Mucosa of stomach (tissue), 1 donor: ENCODE measurements around the gene EPS15.
"Not testable (repeated sequence)": the region's sequence is repeated elsewhere in the genome, so short reads cannot be mapped to it uniquely, and the experiment has no call there.

Experiments
- H3K27me3 ChIP-seq: one replicate; pipeline ENCODE4 v1.7.0; 2013; ENCODE audit warnings: mild to moderate bottlenecking, low read length; ENCODE audit not compliant: control insufficient read depth, insufficient read depth
- H3K36me3 ChIP-seq: one replicate; pipeline ENCODE4 v1.7.0; 2013; ENCODE audit warnings: low read length; ENCODE audit not compliant: control insufficient read depth, insufficient read depth
- H3K4me1 ChIP-seq: one replicate; pipeline ENCODE4 v1.7.0; 2013; ENCODE audit warnings: mild to moderate bottlenecking, low read length; ENCODE audit not compliant: control insufficient read depth, insufficient read depth
- H3K4me3 ChIP-seq: one replicate; pipeline ENCODE4 v1.7.0; 2013; ENCODE audit warnings: low read length
- H3K9ac ChIP-seq: one replicate; pipeline ENCODE4 v1.7.0; 2013; ENCODE audit warnings: mild to moderate bottlenecking, low read length, moderate library complexity
- H3K9me3 ChIP-seq: one replicate; pipeline ENCODE4 v1.7.0; 2013; ENCODE audit warnings: mild to moderate bottlenecking, low read length, moderate library complexity; ENCODE audit not compliant: control insufficient read depth
- donor health status: Pancreatic carcinoma.

EPS15 gene

GRCh38 chr1:51414811-51415210, 104.3 kb downstream of the EPS15 start:
- no peak overlapping the region for H3K9ac ChIP-seq
- no peaks in the 10 kb centered on the region for H3K36me3 ChIP-seq
- no peaks in the 10 kb centered on the region for H3K9me3 ChIP-seq
- H3K4me3 ChIP-seq, result no peak overlapping the region
- no peaks in the 10 kb centered on the region for H3K27me3 ChIP-seq
- H3K4me1 ChIP-seq, result no peaks in the 10 kb centered on the region

DNA sequence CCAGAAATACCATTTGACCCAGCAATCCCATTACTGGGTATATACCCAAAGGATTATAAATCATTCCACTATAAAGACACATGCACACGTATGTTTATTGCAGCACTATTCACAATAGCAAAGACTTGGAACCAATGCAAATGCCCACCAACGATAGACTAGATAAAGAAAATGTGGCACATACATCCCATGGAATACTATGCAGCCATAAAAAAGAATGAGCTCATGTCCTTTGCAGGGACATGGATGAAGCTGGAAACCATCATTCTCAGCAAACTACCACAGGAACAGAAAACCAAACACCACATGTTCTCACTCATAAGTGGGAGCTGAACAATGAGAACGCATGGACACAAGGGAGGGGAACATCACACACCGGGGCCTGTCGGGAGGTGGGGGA, 107.2 kb downstream of the EPS15 start:
- not testable (repeated sequence) for H3K9me3 ChIP-seq, H3K4me3 ChIP-seq, H3K36me3 ChIP-seq, H3K27me3 ChIP-seq, H3K9ac ChIP-seq, H3K4me1 ChIP-seq

DNA sequence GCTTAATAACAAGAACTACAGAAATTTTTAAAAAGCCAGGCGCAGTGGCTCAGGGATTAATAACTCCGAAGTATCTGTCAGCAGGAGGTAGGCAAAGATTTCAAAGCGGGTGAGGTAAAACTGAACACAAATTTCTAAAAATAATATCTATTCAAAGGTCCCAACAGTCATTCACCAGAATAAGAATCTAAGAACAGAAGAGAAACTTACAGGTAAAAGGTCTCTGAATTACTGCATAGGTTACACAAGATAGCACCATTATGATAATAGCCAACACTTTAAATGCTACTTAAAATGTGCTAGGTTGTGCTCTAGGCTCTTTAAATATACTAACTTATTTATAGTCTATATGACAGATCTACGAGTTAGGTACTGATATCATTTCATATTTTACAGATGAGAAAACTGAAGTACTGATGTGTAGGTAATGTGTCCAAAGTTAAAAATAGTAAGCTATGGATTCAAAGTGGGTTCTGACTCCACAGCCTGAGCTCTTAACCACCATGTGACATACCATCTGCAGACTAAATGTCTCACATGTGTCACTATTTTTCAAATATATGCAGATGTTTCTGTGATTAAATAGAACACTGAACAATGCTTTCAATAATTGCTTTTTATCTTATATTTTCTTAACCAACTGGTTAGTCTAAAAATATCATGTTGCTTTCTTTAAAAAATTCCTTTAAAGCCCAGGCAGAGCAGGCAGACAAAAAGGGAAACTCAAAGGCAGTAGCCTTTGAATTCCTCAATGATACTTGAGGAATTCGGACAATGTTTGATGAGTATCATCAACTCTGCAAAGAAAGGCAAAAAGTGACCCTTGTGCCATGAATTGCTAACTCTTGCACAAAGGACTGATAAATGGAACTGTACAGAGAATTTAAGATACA, 108.3 kb downstream of the EPS15 start:
- no peak overlapping the region for H3K9ac ChIP-seq
- no peaks in the 10 kb centered on the region for H3K9me3 ChIP-seq
- no peak overlapping the region for H3K4me3 ChIP-seq
- H3K27me3 ChIP-seq, result no peaks in the 10 kb centered on the region
- H3K36me3 ChIP-seq, result no peaks in the 10 kb centered on the region
- no peaks in the 10 kb centered on the region for H3K4me1 ChIP-seq

DNA sequence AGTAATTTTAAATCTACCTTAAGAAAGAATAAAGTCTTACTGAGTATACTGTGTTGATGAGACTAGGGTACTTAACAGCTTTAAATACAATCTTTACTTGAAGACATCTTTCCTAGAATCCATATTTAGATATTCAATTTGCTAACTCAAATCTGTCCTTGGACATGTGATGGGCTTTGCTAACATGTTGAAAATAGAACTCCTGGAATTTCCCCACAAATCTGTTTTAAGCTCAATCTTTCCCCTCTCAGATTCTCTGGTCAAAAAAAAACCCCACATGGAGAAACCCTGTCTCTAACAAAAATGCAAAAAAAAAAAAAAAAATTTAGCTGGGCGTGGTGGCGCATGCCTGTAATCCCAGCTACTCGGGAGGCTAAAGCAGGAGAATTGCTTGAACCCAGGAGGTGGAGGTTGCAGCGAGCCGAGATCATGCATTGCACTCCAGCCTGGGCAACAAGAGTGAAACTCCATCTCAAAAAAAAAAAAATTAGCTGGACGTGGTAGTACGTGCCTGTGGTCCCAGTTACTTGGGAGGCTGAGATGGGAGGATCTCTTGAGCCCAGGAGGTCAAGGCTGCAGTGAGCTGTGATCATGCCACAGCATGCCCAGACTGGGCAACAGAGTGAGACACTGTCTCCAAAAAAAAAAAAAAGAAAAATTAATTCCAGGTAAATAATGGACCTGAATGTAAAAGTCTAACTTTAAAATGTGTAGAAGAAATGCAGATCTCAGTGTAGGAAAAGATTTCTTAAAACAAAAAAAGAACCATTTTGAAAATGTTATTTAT, 109.1 kb downstream of the EPS15 start:
- H3K4me3 ChIP-seq, H3K36me3 ChIP-seq, H3K27me3 ChIP-seq, H3K4me1 ChIP-seq, H3K9ac ChIP-seq, H3K9me3 ChIP-seq: not testable (repeated sequence)

GRCh38 chr1:51392241-51392640, 126.8 kb downstream of the EPS15 start:
- H3K9me3 ChIP-seq, result no peaks in the 10 kb centered on the region
- no peaks in the 10 kb centered on the region for H3K27me3 ChIP-seq
- H3K4me1 ChIP-seq, result no peaks in the 10 kb centered on the region
- no peak overlapping the region for H3K9ac ChIP-seq
- H3K4me3 ChIP-seq, result no peak overlapping the region
- no peaks in the 10 kb centered on the region for H3K36me3 ChIP-seq

DNA sequence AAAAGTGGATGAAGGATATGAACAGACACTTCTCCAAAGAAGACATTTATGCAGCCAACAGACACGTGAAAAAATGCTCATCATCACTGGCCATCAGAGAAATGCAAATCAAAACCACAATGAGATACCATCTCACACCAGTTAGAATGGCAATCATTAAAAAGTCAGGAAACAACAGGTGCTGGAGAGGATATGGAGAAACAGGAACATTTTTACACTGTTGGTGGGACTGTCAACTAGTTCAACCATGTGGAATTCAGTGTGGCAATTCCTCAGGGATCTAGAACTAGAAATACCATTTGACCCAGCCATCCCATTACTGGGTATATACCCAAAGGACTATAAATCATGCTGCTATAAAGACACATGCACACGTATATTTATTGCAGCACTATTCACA, 128.4 kb downstream of the EPS15 start:
- H3K27me3 ChIP-seq, H3K36me3 ChIP-seq, H3K9me3 ChIP-seq, H3K4me1 ChIP-seq, H3K4me3 ChIP-seq, H3K9ac ChIP-seq: not testable (repeated sequence)

DNA sequence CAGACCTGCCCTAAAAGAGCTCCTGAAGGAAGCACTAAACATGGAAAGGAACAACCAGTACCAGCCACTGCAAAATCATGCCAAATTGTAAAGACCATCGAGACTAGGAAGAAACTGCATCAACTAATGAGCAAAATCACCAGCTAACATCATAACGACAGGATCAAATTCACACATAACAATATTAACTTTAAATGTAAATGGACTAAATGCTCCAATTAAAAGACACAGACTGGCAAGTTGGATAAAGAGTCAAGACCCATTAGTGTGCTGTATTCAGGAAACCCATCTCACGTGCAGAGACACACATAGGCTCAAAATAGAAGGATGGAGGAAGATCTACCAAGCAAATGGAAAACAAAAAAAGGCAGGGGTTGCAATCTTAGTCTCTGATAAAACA, 131.8 kb downstream of the EPS15 start:
- not testable (repeated sequence) for H3K9ac ChIP-seq, H3K27me3 ChIP-seq, H3K4me1 ChIP-seq, H3K36me3 ChIP-seq, H3K4me3 ChIP-seq, H3K9me3 ChIP-seq

- H3K27me3 ChIP-seq, H3K36me3 ChIP-seq, H3K4me3 ChIP-seq, H3K9me3 ChIP-seq, H3K9ac ChIP-seq, H3K4me1 ChIP-seq: not testable (repeated sequence)
Measured at GRCh38 chr1:51386259-51386658, 132.8 kb downstream of the EPS15 start.

DNA sequence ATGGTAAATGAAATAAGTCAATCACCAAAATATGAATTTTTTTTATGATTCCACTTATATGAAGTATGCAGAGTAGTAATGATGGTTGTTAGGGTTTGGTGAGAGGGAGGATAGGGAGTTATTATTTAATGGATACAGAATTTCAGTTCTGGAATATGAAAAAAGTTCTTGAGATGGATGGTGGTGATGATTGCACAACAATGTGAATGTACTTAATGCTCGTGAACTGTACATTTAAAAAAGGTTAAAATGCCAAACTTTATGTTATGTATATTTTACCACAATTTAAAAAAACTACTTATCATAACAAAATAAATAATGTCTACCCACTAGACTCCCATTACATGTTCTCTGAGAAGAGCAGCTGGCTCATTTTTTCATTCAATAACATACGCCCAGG, 133.3 kb downstream of the EPS15 start:
- no peaks in the 10 kb centered on the region for H3K4me1 ChIP-seq
- H3K36me3 ChIP-seq, result no peaks in the 10 kb centered on the region
- H3K9ac ChIP-seq, result no peak overlapping the region
- H3K4me3 ChIP-seq, result no peak overlapping the region
- no peaks in the 10 kb centered on the region for H3K27me3 ChIP-seq
- H3K9me3 ChIP-seq, result no peaks in the 10 kb centered on the region

GRCh38 chr1:51381964-51382363, 137.1 kb downstream of the EPS15 start:
- Histone ChIP-seq H3K9ac (no peak overlapping the region), H3K27me3 (no peaks in the 10 kb centered on the region), H3K9me3 (no peaks in the 10 kb centered on the region), H3K4me1 (no peaks in the 10 kb centered on the region), H3K4me3 (no peak overlapping the region), H3K36me3 (no peaks in the 10 kb centered on the region)

- Histone ChIP-seq H3K4me1 (no peaks in the 10 kb centered on the region), H3K9ac (no peak overlapping the region), H3K4me3 (no peak overlapping the region), H3K36me3 (no peaks in the 10 kb centered on the region), H3K9me3 (no peaks in the 10 kb centered on the region), H3K27me3 (no peaks in the 10 kb centered on the region)
Measured at GRCh38 chr1:51380936-51381335, 138.1 kb downstream of the EPS15 start.

GRCh38 chr1:51378871-51379270, 140.2 kb downstream of the EPS15 start:
- Histone ChIP-seq H3K4me1 (no peaks in the 10 kb centered on the region), H3K36me3 (no peaks in the 10 kb centered on the region), H3K9me3 (no peaks in the 10 kb centered on the region), H3K27me3 (no peaks in the 10 kb centered on the region), H3K4me3 (no peak overlapping the region), H3K9ac (no peak overlapping the region)
